ENCODE measurements around the gene TANGO2.

Gene TANGO2

DNA sequence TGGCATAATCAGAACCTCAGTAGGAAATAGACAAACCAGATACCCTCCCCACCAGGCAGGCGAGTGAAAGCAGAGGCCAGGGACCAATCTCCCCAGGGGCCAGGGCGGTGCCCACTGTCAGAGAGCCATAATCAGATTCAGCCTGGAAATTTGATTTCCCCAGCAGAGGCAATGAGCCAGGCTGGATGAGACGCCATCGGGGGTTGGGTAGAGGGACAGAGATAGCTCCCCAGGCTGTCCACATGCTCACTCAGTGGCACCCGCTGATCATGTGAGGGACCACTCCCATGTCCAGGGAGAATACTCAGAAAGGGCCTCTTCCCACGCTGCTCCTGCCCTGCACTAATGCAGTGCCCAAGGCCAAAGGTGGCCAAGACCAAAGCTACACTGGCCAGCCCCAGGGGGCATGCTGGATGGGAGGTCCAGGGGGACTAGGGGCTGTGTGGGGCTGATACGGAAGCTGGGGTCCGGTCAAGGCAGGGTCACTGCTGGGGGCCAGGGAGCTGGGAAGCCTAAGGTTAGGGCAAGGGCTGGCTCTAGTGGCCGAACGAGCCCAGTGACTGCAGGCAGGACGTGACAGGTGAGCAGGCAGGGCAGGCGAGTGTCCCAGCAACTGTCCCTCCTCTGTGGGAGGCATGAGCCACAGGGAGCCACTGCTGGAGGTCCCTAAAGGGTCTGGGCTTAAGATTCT lies 24.1 kb upstream of the TANGO2 start:
- DNase-seq = no peak

DNA sequence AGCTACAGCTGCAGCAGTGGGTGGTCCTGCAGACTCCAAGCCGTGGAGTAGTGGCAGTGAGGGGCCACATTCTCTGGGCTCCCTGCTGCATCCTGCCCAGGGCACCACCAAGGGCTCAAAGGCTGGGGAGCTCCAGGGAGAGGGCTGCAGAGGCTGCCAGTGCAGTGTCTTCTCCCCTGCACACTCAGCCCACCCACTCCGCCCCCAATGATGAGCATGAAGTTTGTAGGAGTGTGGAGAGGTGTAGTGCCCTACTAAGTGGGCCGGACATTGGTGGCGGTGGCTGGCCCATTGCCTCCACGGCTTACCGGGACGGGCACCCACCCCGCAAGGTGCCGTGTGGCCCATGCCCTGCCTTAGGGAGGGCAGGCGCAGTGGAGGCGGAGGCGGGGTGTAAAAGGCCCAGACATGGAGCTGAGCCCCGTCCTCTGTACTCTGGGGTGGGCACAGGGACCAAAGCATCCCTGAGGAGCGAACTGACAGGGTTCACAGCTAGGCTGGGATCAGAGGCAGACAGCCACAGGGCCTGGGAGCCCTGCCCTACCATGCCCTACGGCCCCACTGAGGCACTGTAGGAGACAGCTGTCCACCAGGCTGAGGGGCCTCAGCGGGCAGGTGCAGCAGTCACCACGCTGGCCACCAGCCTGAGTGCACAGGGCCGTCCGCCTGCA lies 23.2 kb upstream of the TANGO2 start:
- no peak for DNase-seq

DNA sequence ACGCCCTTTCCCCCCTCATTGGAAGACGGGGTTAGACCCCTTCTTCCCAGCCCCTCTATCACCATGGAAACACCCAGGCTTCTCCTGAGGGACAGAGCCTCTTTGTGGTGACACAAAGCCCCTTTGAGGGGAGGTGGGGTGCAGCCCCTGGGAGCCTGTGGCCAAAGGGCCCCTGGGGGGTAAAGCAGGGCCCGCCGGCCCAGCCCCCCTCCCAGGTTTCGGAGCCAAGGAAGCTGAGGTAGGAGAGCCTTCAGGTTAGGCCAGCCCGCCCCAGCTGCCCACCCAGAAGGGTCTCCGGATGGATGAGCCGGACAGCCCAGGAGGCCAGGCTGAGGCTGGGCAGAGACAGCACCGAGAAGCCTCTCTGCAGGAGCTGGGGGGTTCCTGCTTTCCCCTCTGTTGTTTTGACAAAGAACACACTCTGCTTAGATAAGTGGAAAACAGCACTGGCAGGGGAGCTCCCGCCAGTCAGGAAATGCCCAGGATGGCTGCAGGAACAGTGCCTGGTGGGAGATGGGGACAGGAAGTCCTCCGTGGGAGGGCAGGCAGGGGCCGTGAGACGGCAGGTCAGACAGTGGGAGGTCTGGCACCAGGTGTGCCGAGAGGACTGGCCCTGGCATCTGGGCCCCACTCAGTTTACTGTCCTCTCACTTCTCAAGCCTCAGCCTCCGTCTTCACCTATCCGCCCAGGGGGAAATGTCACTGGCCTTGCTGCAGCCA lies 22.5 kb upstream of the TANGO2 start:
- no peak for DNase-seq

DNA sequence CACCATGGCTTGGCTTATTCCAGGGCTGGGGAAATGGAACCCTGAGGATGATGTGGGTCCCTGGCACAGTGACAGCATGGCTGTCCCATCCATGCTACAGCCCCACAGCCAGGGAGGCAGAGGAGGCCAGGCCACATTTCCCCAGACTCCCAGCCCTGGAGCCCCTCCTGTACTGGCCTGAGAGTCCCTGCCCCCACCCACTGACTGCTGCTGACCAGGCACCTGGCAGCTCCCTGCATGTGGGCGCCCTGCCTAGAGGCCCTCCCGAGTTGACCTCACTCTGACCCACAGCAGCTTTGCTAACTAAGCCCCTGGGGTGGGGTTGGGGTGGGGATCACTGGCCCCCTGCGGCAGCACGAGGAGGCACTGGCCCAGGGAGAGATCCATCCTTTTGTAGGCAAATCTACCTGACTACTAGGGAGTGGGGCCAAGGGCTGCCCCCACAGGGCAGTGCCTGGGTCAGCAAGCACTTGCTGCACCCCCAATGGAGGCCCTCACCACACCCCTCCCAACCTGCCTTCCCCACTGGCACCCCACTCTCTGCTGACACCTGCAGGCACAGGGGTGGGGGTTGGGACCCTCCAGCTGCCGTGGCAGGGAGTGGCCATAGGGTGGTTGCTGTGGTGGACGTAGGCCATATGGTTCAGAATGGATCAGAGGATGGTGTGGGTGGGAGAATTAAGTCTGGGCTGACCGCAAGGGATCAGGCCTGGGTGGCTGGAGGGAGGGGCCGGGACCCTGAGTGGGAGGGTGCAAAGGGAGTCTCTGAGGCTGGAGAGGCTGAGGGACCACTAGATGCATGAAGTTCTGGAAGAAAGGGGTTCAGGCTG lies 21.7 kb upstream of the TANGO2 start:
- DNase-seq = no peak

DNA sequence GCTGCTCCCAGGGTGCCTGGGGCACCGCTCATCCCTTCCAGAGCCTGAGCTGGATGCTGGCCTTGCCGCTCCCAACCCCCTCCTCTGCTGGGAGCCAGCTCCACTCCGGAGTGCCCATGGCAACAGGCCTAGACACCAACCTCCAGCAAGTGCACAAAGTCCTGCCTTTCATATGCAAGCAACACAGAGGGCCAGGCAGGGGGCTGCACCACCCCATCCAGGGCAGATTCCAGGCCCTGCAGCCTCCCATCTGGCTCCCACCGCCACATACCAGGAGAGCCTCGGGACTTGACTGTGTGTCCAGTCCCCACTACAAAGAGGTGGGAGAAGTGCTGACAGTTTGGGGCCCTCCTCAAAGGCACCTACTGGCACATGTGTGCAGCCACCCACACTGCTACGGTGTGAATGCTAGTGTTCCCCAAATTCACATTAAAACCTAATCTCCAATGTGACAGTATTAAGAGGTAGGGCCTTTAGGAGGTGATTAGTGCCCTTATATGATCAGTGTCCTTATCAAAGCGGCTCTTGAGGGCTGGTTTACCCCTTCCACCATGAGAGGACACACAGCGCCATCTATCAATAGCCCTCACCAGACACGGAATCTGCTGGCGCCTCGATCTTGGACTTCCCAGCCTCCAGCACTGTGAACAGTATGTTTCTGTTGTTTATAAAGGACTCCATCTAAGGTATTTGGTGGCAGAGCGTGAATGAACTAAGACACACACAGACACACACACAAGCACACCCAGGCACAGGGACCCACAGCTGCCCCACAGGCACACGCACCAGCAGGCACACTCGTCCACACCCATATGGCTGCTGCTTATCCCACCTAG lies 20.4 kb upstream of the TANGO2 start:
- no peak for DNase-seq

DNA sequence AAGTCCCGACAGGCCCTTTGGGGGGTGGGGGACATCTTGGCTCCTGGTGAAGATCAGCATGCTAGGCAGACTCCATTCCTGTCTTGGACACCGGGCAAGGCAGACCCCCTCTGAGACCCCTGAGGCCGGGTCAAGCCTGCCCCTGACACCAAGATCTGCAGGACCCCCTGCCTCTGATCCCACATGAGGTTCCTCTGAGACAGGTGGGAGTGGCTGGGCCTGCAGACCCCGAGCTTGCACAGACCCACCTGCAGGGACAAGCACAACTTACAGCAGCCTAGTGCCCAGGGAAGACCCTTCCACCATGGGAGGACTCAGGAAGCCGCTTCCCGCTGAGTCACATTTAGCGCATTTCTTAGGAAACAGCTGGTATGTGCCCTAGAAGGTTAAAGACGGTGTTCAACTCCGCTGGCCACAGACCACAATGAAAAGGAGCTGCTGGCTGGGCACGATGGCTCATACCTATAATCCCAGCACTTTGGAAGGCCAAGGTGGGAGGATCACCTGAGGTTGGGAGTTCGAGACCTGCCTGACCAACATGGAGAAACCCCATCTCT lies 19.8 kb upstream of the TANGO2 start:
- no peak for DNase-seq

DNA sequence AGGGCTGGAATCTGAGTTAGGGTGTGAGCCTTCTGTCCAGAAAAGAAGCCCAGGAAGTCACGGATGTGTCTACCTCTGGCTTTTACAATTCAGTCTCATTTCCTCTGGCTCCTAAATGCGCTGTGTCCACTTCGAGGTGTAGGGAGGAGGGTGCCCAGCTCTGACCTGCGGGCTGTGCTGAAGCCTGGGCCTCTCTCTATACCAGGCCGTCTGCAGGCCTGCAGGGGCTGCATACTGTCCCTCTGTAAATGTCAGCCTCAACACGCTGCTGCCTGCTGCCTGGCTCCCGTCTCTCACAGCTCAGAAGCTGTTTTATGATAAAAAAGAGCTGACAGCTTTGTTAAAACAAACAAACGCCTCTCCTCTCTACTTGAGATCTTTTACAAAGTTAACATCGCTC lies 18.8 kb upstream of the TANGO2 start:
- DNase-seq = no peak

DNA sequence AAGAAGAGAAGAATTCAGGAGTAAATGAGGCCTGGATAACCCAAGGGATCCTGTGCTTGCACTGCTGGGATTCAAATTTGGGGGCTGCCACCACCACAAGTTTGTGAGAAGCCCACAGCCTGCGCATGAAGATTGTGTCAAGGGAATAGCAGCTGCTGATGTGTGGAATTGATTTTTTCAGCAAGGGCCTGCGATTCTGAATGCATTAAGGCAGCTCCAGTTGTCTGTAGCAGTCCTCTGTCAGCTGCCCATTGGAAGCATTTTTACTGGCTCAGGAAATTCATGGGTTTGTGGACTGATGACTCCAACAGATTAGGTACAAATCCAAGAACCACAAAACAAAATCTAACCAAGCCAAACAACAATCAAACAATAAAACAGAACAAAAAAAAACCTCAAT lies 18.3 kb upstream of the TANGO2 start:
- no peak for DNase-seq

DNA sequence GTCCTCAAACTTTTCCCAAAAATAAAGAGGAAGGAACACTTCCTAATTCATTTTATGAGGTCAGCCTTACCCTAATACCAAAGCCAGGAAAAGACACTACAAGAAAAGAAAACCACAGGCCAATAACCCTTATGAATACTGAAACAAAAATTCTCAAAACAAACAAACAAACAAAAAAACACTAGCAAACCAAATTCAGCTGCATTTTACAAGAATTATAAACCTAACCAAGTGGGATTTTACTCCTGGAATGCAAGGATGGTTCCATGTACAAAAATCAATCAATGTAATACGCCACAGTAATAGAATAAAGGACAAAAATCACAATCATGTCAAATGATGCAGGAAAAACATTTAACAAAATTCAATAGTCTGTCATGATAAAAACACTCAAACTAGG lies 17.6 kb upstream of the TANGO2 start:
- no peak for DNase-seq

DNA sequence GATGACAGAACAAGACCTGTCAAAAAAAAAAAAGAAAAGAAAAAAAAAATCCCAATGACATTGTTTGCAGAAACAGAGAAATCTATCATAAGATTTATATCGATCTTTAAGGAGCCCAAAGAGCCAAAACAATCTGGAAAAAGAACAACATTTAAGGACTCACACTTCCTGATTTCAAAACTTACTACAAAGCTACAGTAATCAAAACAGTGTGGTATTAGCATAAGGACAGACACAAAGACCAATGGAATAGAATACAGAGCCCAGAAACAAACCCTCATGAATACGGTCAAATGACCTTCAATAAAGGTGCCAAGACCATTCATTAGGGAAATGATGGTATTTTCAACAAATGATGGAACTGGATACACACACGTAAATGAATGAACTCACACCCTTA lies 16.4 kb upstream of the TANGO2 start:
- DNase-seq = no peak

DNA sequence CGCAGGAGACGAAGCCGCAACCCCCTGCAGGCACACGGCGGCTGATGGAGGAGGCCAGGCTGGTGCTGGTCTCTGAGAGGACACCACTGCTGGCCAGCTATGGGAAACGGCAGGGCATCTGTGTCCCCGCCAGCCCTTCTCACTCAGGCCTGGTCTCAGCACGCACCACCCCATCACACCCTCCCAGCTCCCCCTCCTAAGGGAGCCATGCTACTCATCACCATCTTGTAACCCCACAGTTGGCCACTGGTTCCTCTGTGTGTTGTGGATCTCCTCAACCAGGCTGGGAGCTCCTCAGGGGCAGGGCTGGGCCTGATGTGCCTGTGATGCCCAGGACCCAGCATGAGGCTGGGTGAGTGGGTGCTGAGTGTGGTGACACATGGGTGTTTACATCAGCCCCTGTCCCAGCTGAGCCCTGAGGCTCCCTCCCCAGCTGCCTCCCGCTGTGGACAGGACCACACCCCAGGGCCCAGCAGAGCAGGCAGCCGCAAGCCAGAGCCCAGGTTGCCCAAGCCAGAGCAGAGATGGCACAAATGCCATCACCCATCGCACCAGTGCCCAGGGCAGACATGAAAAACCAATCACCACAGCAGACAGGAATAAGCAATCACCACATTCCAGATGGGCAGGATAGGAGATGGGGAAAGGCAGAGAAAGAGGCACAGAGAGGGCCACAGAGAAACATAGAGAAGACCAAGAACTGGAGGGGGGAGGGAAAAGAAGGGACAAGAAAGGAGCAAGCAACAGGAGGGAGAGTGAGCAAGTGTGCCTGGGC lies 12.5 kb upstream of the TANGO2 start:
- DNase-seq = no peak

DNA sequence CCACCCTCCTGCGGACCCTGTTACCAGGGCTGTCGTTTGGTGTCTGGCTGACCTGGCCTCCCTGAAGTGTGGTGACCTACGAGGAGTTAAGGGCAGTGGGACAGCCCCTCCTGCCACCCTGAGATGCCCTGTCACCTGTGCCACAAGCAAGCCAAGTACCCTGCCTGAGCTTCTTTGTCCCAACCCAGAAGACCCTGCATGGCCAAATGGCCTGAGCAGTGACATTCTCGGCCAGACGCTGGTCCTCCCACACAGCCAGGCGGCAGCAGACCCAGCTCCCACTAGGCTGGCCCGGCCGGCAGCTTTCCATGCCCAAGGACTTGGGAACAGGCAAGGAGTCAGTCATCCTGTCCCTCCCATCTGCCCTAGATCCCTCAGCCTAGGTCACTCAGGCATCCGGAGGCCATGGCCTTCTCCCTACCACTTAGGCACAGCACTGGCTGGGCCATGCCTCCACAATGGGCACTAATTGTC lies 11.9 kb upstream of the TANGO2 start:
- DNase-seq = no peak

DNA sequence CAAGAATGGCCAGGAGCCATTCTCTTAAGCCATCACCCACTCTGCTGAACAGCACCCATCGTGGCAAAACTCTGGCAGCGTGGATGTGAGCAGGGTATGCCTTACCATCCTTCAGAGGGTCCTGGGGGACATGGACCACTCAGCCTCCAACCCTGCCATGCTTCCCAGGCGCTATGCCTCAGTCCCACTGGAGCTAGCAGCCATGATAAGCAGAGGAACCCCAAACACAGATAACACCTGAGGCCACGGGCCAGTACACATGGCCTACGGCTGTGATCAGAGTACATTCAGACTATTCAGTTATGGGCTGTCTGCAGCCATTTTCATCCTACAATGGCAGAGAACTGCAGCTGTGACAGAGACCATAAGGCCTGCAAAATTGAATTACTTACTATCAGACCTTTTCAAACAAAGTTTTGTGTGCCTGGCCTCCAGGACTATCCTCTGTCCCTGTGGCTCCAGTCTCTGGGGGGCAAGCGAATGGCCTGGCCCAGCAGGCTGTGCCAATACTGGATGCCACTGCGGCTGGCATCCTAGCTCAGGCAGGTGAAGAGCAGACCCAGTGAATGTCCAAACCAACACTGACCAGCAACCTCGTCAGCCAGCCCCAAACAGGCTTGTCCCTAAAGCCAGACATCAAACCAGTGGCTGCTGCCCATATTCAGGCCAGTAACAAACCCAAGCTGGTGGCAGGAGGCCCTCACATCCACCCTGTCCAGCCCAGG lies 11.2 kb upstream of the TANGO2 start:
- DNase-seq = no peak

DNA sequence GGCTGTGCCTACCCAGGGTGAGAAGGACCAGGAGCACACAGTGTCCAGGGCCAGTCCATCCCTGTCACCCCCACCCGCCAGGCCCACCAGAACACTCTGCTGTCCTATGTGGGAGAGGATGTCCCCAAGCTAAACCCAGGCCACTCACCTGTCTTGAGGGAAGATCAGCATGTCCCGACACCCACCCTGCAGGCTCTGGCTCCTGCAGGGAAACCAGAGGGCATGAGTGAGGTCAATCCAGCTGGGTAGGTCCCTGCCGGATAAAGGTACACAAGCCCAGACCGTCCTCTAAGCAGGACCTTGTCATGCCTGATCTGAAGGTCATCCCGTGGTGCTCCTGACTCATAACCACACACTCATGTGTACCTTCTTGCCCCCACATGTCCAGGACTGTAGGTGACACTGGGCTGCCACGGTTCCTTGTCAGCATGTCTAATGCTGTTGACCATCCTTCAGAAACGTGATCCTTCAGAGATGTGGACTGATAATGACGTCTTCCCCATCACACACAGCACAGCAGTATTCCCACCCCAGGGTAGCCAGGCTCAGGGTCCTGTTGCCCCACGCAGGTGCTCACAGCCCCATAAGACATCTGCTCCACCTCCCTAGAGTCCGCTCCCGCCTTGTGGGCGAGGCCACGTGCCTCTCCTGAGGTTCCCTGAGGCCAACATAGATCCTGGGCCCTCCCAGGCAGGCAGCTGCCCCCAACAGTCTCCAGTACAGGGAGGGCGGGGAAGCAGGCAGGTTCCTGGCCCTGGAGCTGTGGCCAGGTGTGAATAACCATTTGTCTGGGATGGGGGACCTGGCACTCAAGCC lies 10.4 kb upstream of the TANGO2 start:
- no peak for DNase-seq

DNA sequence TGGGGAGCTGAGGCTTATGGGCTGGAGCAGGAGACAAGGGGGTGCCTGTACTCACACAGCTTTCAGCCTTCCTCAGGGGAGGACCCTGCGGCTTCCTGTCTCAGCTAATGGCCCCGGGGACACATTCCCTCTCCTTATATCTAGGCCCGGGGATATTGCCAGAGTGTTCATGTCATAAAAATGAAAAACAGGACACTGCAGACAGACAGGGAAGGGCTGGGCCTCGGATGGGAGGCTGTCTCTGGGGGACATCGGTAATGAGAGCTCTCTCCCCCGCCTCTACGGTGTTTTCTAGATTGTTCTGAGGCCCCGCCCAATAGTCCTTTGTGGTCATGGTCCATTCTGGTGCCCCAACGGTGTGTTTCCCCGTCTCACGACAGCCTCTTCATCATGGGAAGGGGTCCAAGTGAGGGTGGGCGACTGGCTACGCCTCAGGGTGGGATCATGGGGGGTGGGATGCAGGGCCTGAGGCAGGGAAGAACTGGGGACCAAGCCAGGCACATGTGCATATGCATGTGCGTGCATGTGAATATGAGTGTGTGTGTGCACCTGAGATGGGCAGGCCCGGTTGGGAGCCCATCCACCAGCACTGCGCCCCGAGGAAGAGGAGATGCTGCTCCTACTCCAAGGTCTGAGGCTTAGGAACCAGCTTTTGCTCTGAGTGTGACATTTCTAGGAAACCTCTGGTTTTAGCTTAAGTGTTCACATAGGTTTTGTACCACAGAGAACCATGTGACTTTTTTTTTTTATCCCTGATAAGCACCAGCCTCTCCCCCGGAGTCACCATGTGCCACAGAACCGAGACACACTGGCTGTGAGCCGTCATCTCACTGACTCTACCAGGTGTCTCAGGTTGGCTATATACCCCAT lies 9.6 kb upstream of the TANGO2 start:
- DNase-seq = no peak

DNA sequence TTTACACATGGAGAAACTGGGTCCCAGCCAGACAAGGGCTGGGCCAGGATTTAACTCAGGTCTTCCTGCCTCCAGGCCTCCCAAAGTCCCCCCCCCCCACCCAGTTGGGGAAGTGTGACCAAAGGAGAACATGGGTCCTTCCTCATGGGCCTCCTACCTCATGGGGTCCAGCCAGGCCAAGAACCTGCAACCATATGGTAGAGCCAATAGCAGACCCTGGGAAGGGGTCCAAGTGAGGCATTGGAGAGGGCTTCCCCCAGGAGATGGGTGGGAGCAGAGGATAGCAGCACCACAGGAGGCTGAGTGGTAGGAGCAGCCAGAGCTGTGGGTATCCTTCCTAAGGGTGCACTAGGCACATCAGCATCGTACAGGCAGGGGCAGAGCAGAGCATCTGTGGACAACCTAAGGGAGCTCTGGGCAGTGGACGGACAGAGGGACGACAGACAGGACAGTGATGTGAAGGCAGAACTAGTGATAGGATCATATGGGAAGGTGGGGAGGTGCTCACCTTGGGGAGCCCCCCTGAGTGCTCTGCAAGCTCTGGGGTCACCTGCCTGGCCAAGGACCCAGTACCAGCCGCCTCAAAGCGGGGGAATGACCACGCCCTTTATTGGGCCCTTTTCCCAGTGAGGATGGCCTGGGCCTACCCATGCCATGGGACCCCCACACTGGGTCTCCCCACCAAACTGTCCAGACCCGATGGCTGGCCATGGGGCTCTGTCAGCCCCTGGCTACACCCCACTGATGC lies 8.7 kb upstream of the TANGO2 start:
- no peak for DNase-seq

DNA sequence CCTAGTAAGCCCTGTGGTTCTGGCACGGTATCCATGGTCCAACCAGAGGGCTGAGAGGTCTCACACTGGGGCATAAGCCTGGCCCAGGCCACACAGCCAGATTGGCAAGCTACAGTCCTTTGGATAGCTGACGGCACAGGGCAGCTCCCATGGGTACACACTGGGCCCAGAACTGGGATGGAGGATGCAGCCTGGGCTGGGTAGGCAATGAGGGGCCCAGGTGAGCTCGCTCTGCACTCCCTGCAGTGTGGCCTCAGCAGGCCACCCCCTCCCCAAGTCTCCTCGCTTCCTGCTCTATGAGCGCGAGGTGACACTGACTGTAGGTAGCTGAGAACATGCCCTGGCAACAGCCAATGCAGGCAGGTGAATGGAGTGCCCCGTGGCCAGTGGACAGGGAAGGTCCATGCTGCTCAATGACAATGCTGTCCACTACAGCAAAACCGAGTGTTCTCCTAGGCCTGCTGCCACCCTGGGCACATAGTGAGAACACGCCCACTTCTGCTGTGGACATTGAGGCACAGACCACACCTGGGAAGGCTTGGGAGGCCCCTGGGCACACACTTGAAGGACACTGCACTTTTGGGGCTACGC lies 8.1 kb upstream of the TANGO2 start:
- DNase-seq = no peak
